Measurements from ENCODE around the gene MOCOS. TPM values are rescaled to one million over a fixed set of nuclear protein-coding genes. Genes with fewer than 3 reads are reported as not detected.
"Not testable (repeated sequence)": the region's sequence is repeated elsewhere in the genome, so short reads cannot be mapped to it uniquely, and the experiment has no call there.

Gene MOCOS
- total RNA-seq, 4 donors from 2014 or later: 2.6 to 5.7 (median 4.4) TPM

DNA sequence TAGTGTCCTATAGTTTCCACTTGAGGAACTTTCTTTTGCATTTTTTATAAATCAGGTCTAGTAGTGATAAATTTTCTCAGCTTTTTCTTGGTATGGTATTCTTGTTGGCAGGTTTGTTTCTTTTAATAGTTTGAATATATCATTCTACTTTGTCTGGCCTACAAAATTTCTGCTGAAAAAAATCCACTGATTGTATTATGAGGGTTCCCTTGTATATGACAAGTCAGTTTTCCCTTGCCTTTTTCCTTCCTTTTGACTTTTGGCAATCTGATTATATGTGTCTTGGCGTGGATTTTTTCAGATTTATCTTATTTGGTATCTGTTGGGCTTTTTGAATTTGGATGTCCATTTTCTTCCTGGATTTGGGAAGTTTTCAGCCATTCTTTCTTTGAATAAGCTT, 41.9 kb downstream of the MOCOS start:
- no peak overlapping the region for H3K27ac ChIP-seq
- in situ Hi-C loops (cut with MboI; ENCODE audit: low pct_ligation_motif_present in 1 of 4, low pct_unique_long_range_greater_than_20kb in 1 of 4, low sequenced_read_pairs in 3 of 4) (no loop called here), intact Hi-C loops (cut with DNase I; ENCODE audit: low total_unique reads) (no loop called here)
- no peak overlapping the region for H3K4me3 ChIP-seq
- peaks cover 20% of the 10 kb centered on the region in 2 donors for H3K9me3 ChIP-seq
- DNase-seq: no peak
- no peaks in the 10 kb centered on the region for H3K4me1 ChIP-seq
- no peaks in the 10 kb centered on the region for H3K27me3 ChIP-seq
- no peaks in the 10 kb centered on the region for H3K36me3 ChIP-seq
- no peak for TF ChIP-seq EP300 (IDR thresholded peaks at IDR 0.05; ENCODE audit: low read depth)
- TF ChIP-seq, protein P1, sequence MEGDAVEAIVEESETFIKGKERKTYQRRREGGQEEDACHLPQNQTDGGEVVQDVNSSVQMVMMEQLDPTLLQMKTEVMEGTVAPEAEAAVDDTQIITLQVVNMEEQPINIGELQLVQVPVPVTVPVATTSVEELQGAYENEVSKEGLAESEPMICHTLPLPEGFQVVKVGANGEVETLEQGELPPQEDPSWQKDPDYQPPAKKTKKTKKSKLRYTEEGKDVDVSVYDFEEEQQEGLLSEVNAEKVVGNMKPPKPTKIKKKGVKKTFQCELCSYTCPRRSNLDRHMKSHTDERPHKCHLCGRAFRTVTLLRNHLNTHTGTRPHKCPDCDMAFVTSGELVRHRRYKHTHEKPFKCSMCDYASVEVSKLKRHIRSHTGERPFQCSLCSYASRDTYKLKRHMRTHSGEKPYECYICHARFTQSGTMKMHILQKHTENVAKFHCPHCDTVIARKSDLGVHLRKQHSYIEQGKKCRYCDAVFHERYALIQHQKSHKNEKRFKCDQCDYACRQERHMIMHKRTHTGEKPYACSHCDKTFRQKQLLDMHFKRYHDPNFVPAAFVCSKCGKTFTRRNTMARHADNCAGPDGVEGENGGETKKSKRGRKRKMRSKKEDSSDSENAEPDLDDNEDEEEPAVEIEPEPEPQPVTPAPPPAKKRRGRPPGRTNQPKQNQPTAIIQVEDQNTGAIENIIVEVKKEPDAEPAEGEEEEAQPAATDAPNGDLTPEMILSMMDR (IDR thresholded peaks at IDR 0.05): no peak
- no peak for TF ChIP-seq POLR2A (IDR thresholded peaks at IDR 0.05)
- WGBS, 2 donors (ENCODE audit: low coverage in 1 of 2): 61 to 100% methylated on average over 1 of the region's 1 CpG

DNA sequence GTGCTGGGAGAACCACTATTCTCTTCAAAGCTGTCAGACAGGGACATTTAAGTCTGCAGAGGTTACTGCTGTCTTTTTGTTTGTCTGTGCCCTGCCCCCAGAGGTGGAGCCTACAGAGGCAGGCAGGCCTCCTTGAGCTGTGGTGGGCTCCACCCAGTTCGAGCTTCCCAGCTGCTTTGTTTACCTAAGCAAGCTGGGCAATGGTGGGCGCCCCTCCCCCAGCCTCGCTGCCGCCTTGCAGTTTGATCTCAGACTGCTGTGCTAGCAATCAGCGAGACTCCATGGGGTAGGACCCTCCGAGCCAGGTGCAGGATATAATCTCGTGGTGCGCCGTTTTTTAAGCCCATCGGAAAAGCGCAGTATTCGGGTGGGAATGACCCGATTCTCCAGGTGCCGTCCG, 53.2 kb downstream of the MOCOS start:
- H3K27ac ChIP-seq; in situ Hi-C loops (cut with MboI; ENCODE audit: low pct_ligation_motif_present in 1 of 4, low pct_unique_long_range_greater_than_20kb in 1 of 4, low sequenced_read_pairs in 3 of 4); H3K9me3 ChIP-seq; H3K36me3 ChIP-seq; H3K4me1 ChIP-seq; DNase-seq; intact Hi-C loops (cut with DNase I; ENCODE audit: low total_unique reads); H3K4me3 ChIP-seq; H3K27me3 ChIP-seq: not testable (repeated sequence)
- 91% methylated on average over 12 of the region's 15 CpGs; no CpG with 5 or more reads in 1 of the 2 donors for WGBS, 2 donors (ENCODE audit: low coverage in 1 of 2)

DNA sequence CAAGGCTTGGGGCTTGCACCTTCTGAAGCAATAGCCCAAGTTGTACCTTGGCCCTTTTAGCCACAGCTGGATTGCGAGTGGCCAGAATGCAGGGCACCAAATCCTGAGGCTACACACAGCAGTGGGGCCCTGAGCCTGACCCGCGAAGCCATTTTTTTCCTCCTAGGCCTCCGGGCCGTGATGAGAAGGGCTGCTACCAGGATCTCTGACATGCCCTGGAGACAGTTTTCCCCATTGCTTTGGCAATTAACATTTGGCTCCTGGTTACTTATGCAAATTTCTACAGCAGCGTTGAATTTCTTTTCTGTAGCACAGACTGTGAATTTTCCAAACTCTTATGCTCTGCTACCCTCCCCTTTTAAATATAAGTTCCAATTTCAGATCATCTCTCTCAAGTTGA, 54.5 kb downstream of the MOCOS start:
- intact Hi-C loops (cut with DNase I; ENCODE audit: low total_unique reads): no loop called here
- H3K4me1 ChIP-seq: no peaks in the 10 kb centered on the region
- DNase-seq: no peak
- H3K36me3 ChIP-seq: no peaks in the 10 kb centered on the region
- H3K9me3 ChIP-seq: no peaks in the 10 kb centered on the region
- no peaks in the 10 kb centered on the region for H3K27me3 ChIP-seq
- H3K27ac ChIP-seq: no peak overlapping the region
- no peak for TF ChIP-seq POLR2AphosphoS5 (IDR thresholded peaks at IDR 0.05)
- TF ChIP-seq, protein P1 (IDR thresholded peaks at IDR 0.05): no peak
- TF ChIP-seq EP300 (IDR thresholded peaks at IDR 0.05; ENCODE audit: low read depth): no peak
- no peak for TF ChIP-seq POLR2A (IDR thresholded peaks at IDR 0.05)
- H3K4me3 ChIP-seq: no peak overlapping the region
- in situ Hi-C loops (cut with MboI; ENCODE audit: low pct_ligation_motif_present in 1 of 4, low pct_unique_long_range_greater_than_20kb in 1 of 4, low sequenced_read_pairs in 3 of 4): no loop called here
- 88 to 94% methylated on average over 3 to 6 of the region's 6 CpGs for WGBS, 2 donors (ENCODE audit: low coverage in 1 of 2)

DNA sequence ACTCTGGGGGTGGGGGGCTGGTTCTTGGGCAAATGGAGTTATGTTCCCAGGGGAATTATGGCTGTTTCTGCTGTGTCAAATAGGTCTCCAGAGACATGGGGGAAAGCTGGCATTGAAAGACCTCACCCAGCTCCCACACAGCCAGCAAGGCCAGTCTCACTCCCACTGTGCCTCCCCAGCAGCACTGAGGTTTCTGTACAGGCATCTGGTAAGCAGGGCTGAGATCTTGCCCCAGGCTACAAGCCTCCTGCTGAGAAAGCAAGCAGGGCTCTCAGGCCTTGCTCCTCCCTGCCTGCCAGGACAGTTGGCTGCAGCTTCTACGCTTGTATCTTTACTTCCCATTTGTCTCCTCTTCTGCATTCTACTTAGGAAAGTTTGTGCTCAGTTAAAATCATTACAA, 59.7 kb downstream of the MOCOS start:
- 71% methylated on average over 1 of the region's 1 CpG; no CpG with 5 or more reads in 1 of the 2 donors for WGBS, 2 donors (ENCODE audit: low coverage in 1 of 2)
- in situ Hi-C loops (cut with MboI; ENCODE audit: low pct_ligation_motif_present in 1 of 4, low pct_unique_long_range_greater_than_20kb in 1 of 4, low sequenced_read_pairs in 3 of 4): no loop called here

DNA sequence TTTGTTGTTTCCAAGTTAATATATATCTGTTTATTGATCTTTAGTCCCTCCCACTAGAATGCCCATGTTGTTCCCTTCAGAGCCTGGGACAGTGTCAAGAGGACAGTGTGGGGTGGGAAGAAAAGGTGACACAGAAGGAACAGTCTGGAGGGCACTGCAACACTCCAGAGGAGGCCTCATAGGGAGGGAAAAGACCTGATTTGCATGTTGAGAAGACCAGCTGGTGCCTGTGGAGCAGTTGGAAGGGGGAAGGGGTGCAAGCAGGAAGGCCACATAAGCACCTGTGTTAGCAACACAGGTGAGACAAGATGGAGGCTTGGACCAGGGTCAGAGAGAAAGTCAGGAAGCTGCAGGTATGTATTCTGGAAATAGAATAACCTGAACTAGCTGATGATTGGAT, 62.1 kb downstream of the MOCOS start:
- Histone ChIP-seq H3K27ac (no peak overlapping the region), H3K9me3 (peaks cover 0 to 8% of the 10 kb centered on the region in 2 donors), H3K4me1 (no peaks in the 10 kb centered on the region), H3K4me3 (no peak overlapping the region), H3K27me3 (no peaks in the 10 kb centered on the region), H3K36me3 (no peaks in the 10 kb centered on the region)
- in situ Hi-C loops (cut with MboI; ENCODE audit: low pct_ligation_motif_present in 1 of 4, low pct_unique_long_range_greater_than_20kb in 1 of 4, low sequenced_read_pairs in 3 of 4): no loop called here
- intact Hi-C loops (cut with DNase I; ENCODE audit: low total_unique reads): no loop called here
- no peak for DNase-seq
- TF ChIP-seq POLR2A (IDR thresholded peaks at IDR 0.05) (no peak), POLR2AphosphoS5 (IDR thresholded peaks at IDR 0.05) (no peak), EP300 (IDR thresholded peaks at IDR 0.05; ENCODE audit: low read depth) (no peak)
- TF ChIP-seq, protein P1 (IDR thresholded peaks at IDR 0.05): no peak

More for the DNA sequence above, 59.7 kb downstream of the MOCOS start:
- intact Hi-C loops (cut with DNase I; ENCODE audit: low total_unique reads): no loop called here
- Histone ChIP-seq H3K27me3 (no peaks in the 10 kb centered on the region), H3K9me3 (peaks cover 0 to 8% of the 10 kb centered on the region in 2 donors), H3K4me3 (no peak overlapping the region), H3K36me3 (no peaks in the 10 kb centered on the region), H3K27ac (no peak overlapping the region), H3K4me1 (no peaks in the 10 kb centered on the region)
- TF ChIP-seq POLR2AphosphoS5 (IDR thresholded peaks at IDR 0.05) (no peak), POLR2A (IDR thresholded peaks at IDR 0.05) (no peak), EP300 (IDR thresholded peaks at IDR 0.05; ENCODE audit: low read depth) (no peak)
- TF ChIP-seq, protein P1 (IDR thresholded peaks at IDR 0.05): no peak
- DNase-seq: no peak

Measured in transverse colon (tissue), 4 donors.